SK-N-SH (cell line): ENCODE data around the gene IL4R. TPM values are rescaled to one million over a fixed set of nuclear protein-coding genes. Genes with fewer than 3 reads are reported as not detected.
A peak's percentile ranks its signal among the peaks of the same experiment; 100 is the strongest.

Source experiments
- CTCF ChIA-PET: fragments of 300-600, 350-600 bp; formaldehyde crosslinking; extraction: SDS; loops from one replicate; lab custom pipeline; 2021; lab: Yijun Ruan, JAX
- POLR2A ChIA-PET: fragments of 350-600 bp; sonication (Branson Sonifier 250); formaldehyde crosslinking; extraction: SDS; loops from one replicate; lab custom pipeline; 2020; ENCODE audit warnings: antibody characterized with exemption, inconsistent platforms; lab: Yijun Ruan, JAX
- DNase-seq: peaks from one replicate; pipeline ENCODE4 v3.0.0; 2012
- H2AFZ ChIP-seq: fragments of 200-600 bp; sonication (generic); 2 replicates; pipeline ENCODE4 v1.8.1; 2016; ENCODE audit warnings: antibody characterized with exemption, mild to moderate bottlenecking, low read depth
- H3F3A ChIP-seq: fragments of 200-600 bp; sonication (generic); replicated peaks from 2 replicates; pipeline ENCODE3; 2016; ENCODE audit warnings: antibody characterized with exemption, mild to moderate bottlenecking; ENCODE audit not compliant: insufficient read depth
- H3K27ac ChIP-seq, 2 experiments: fragments of 200-500 bp in 1 of 2; fragments of 200-600 bp in 1 of 2; sonication (Bioruptor generic) in 1 of 2; sonication (generic), shearing (Covaris generic) in 1 of 2; 2 replicates each; pipeline versions ENCODE4 v1.5.1 to v1.6.1; 2014 to 2016; ENCODE audit warnings: low read depth in 2 of 2, inconsistent platforms in 1 of 2, low read length in 1 of 2, mild to moderate bottlenecking in 1 of 2, mixed read lengths in 1 of 2
- H3K27me3 ChIP-seq: fragments of 200-600 bp; sonication (generic), shearing (Covaris generic); 2 replicates; pipeline ENCODE4 v1.6.1; 2016; ENCODE audit warnings: mixed run types; ENCODE audit not compliant: insufficient read depth
- H3K36me3 ChIP-seq, 2 experiments: fragments of 200-500 bp in 1 of 2; fragments of 200-600 bp in 1 of 2; sonication (Bioruptor generic) in 1 of 2; sonication (generic) in 1 of 2; replicated peaks in 1 of 2; 2 replicates each; pipeline versions ENCODE3 to v1.5.1; 2014 to 2016; ENCODE audit warnings: low read length in 1 of 2, mild to moderate bottlenecking in 1 of 2; ENCODE audit not compliant: insufficient read depth in 2 of 2, control insufficient read depth in 1 of 2
- H3K4me1 ChIP-seq, 2 experiments: fragments of 200-500 bp in 1 of 2; fragments of 200-600 bp in 1 of 2; sonication (Bioruptor generic) in 1 of 2; sonication (generic), shearing (Covaris generic) in 1 of 2; 2 replicates each; pipeline versions ENCODE4 v1.5.1 to v1.6.1; 2014 to 2016; ENCODE audit warnings: low read depth in 1 of 2, low read length in 1 of 2, mixed run types in 1 of 2; ENCODE audit not compliant: insufficient read depth in 2 of 2, control insufficient read depth in 1 of 2
- H3K4me2 ChIP-seq: fragments of 200-600 bp; sonication (generic), shearing (Covaris generic); 2 replicates; pipeline ENCODE4 v1.6.1; 2017; ENCODE audit warnings: mixed run types
- H3K4me3 ChIP-seq, 2 experiments: fragments of 200-500 bp in 1 of 2; fragments of 200-600 bp in 1 of 2; sonication (Bioruptor generic) in 1 of 2; sonication (generic), shearing (Covaris generic) in 1 of 2; 2 replicates each; pipeline versions ENCODE4 v1.5.1 to v1.8.1; 2014 to 2016; ENCODE audit warnings: low read depth in 2 of 2, inconsistent platforms in 1 of 2, low read length in 1 of 2, mild to moderate bottlenecking in 1 of 2, mixed read lengths in 1 of 2, moderate library complexity in 1 of 2
- H3K79me2 ChIP-seq: fragments of 200-600 bp; sonication (generic); 2 replicates; pipeline ENCODE4 v1.8.1; 2017; ENCODE audit warnings: mild to moderate bottlenecking; ENCODE audit not compliant: insufficient read depth
- H3K9ac ChIP-seq: fragments of 200-600 bp; sonication (generic); 2 replicates; pipeline ENCODE4 v1.6.1; 2017; ENCODE audit warnings: mixed run types
- H3K9me2 ChIP-seq: fragments of 200-600 bp; sonication (generic); 2 replicates; pipeline ENCODE4 v1.6.1; 2017; ENCODE audit warnings: mixed run types
- H3K9me3 ChIP-seq: fragments of 200-600 bp; sonication (generic); 2 replicates; pipeline ENCODE4 v1.6.1; 2017; ENCODE audit warnings: mixed run types, mild to moderate bottlenecking, moderate library complexity
- H4K20me1 ChIP-seq: fragments of 200-600 bp; sonication (generic); 2 replicates; pipeline ENCODE4 v1.6.1; 2017; ENCODE audit warnings: mild to moderate bottlenecking, mixed run types; ENCODE audit not compliant: insufficient read depth
- EP300 ChIP-seq, 2 experiments: IDR thresholded peaks; 2 replicates each; pipeline versions ENCODE4 v1.4.0 to v1.6.1; 2012; ENCODE audit warnings: borderline replicate concordance in 1 of 2, low read depth in 1 of 2, low read length in 1 of 2
- EZH2phosphoT487 ChIP-seq: fragments of 200-600 bp; sonication (generic); IDR thresholded peaks from 2 replicates; pipeline ENCODE4 v1.6.1; 2017; ENCODE audit warnings: low read depth, mixed run types, mild to moderate bottlenecking, antibody characterized with exemption, moderate library complexity, borderline replicate concordance
- IRF3 ChIP-seq: fragments of 150-350 bp; IDR thresholded peaks from 2 replicates; pipeline ENCODE4 v1.6.1; 2016; ENCODE audit warnings: mild to moderate bottlenecking, low read depth, low read length
- NRF1 ChIP-seq: IDR thresholded peaks from 2 replicates; pipeline ENCODE4 v1.6.1; 2012; ENCODE audit warnings: low read depth, mild to moderate bottlenecking, low read length
- TEAD4 ChIP-seq: IDR thresholded peaks from 2 replicates; pipeline ENCODE4 v1.4.0; 2012; ENCODE audit warnings: mild to moderate bottlenecking, borderline replicate concordance; ENCODE audit not compliant: insufficient read depth
- WGBS: methylation state at CpG from one replicate; pipeline ENCODE4 v1.1.6; 2017; ENCODE audit warnings: low lambda C conversion rate; 5-methylcytosine and 5-hydroxymethylcytosine counted together
- polyA plus RNA-seq, 3 experiments: library from polyadenylated mRNA; depleted of rRNA; stranded (reverse); fragments of >200 nt; gene quantifications; 2 replicates each; pipeline ENCODE4 v1.2.3, GENCODE V29; 2012
- TF ChIP-seq, protein P1 (sequence below): IDR thresholded peaks from 2 replicates; pipeline ENCODE4 v1.4.0; 2012; ENCODE audit warnings: low read depth, borderline replicate concordance
- TF ChIP-seq, protein P2 (sequence below): fragments of 150-350 bp; IDR thresholded peaks from 2 replicates; pipeline ENCODE4 v1.6.1; 2017; ENCODE audit warnings: antibody characterized with exemption, low read length, low read depth, borderline replicate concordance

Gene IL4R
- polyA plus RNA-seq, 1 of the 3 experiments (the other 2 are of a cell fraction), result 16.1 TPM

GRCh38 chr16:27373312-27373711, 59.5 kb downstream of the IL4R start:
- no peaks in the 10 kb centered on the region for H3K4me1 ChIP-seq
- H3K27ac ChIP-seq, result no peak overlapping the region
- H3K9me3 ChIP-seq, result no peaks in the 10 kb centered on the region
- no peaks in the 10 kb centered on the region for H3K9me2 ChIP-seq
- no peak for DNase-seq
- H3K4me2 ChIP-seq, result no peak overlapping the region
- no peaks in the 10 kb centered on the region for H4K20me1 ChIP-seq
- WGBS, result 84% methylated on average over 3 of the region's 3 CpGs
- H3F3A ChIP-seq, result no peaks in the 10 kb centered on the region
- no peaks in the 10 kb centered on the region for H3K27me3 ChIP-seq
- no peaks in the 10 kb centered on the region for H3K36me3 ChIP-seq
- H3K9ac ChIP-seq, result no peak overlapping the region
- TF ChIP-seq EP300 (IDR thresholded peaks at IDR 0.05; ENCODE audit: borderline replicate concordance in 1 of 2, low read depth in 1 of 2, low read length in 1 of 2) (no peak), IRF3 (no peak), EZH2phosphoT487 (no peak), TEAD4 (no peak), NRF1 (no peak)
- TF ChIP-seq, protein P1, sequence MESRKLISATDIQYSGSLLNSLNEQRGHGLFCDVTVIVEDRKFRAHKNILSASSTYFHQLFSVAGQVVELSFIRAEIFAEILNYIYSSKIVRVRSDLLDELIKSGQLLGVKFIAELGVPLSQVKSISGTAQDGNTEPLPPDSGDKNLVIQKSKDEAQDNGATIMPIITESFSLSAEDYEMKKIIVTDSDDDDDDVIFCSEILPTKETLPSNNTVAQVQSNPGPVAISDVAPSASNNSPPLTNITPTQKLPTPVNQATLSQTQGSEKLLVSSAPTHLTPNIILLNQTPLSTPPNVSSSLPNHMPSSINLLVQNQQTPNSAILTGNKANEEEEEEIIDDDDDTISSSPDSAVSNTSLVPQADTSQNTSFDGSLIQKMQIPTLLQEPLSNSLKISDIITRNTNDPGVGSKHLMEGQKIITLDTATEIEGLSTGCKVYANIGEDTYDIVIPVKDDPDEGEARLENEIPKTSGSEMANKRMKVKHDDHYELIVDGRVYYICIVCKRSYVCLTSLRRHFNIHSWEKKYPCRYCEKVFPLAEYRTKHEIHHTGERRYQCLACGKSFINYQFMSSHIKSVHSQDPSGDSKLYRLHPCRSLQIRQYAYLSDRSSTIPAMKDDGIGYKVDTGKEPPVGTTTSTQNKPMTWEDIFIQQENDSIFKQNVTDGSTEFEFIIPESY, result no peak
- H3K79me2 ChIP-seq, result no peaks in the 10 kb centered on the region
- ChIA-PET POLR2A (no interaction called here), CTCF (interaction anchor here (1.0 to 1.5 kb wide), 2 partner anchors 28 to 194 kb away, joined by 5 to 7 read pairs; no protein-coding TSS in a partner anchor)
- H3K4me3 ChIP-seq, result no peak overlapping the region
- H2AFZ ChIP-seq, result no peak overlapping the region

DNA sequence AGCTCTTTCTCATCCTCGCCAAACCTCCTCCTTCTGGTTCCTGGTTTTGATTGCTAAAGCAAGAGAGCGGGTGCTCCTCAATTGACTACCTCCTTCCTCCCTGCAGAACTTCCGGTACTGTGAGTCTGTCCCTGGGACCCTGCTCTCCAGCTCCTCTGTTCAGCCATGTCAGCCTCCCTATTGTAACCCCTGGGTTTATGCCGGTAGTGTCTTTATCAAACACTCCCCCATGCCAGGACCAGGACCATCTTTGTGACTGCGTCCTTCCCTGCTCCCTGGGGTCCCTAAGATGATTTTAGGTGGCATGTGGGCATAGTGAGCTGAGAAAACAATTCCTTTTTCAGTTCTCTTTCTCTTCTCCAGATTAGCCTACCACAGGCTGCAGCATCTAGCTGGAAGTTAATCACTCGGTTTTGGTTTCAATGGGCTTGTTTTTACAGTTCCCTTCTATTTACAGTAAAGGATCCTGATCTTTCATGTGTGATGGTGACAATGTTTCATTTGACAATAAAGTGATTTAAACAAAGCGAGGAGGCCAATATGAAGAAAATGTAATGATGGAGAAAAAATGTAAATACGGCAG, 60.5 kb downstream of the IL4R start:
- 84% methylated on average over 8 of the region's 8 CpGs for WGBS
- H4K20me1 ChIP-seq, result no peaks in the 10 kb centered on the region
- H3K27me3 ChIP-seq, result no peaks in the 10 kb centered on the region
- POLR2A ChIA-PET, result no interaction called here
- H3K27ac ChIP-seq, result no peak overlapping the region
- CTCF ChIA-PET, result interaction anchor here (0.6 to 2.8 kb wide), 9 partner anchors 8 to 265 kb away, joined by 3 to 9 read pairs (median 3); no protein-coding TSS in a partner anchor
- no peak overlapping the region for H3K9ac ChIP-seq
- no peak for DNase-seq
- peak overlapping the region; percentile 57; the same call in 1 of the 2 replicates for H2AFZ ChIP-seq
- H3K4me1 ChIP-seq, result no peaks in the 10 kb centered on the region
- H3K79me2 ChIP-seq, result no peaks in the 10 kb centered on the region
- no peaks in the 10 kb centered on the region for H3K9me2 ChIP-seq
- no peaks in the 10 kb centered on the region for H3K36me3 ChIP-seq
- H3K9me3 ChIP-seq, result no peaks in the 10 kb centered on the region
- TF ChIP-seq, protein P2, sequence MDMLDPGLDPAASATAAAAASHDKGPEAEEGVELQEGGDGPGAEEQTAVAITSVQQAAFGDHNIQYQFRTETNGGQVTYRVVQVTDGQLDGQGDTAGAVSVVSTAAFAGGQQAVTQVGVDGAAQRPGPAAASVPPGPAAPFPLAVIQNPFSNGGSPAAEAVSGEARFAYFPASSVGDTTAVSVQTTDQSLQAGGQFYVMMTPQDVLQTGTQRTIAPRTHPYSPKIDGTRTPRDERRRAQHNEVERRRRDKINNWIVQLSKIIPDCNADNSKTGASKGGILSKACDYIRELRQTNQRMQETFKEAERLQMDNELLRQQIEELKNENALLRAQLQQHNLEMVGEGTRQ, result no peak
- no peaks in the 10 kb centered on the region for H3F3A ChIP-seq
- no peak overlapping the region for H3K4me3 ChIP-seq
- H3K4me2 ChIP-seq, result no peak overlapping the region
